ENCODE results near the gene CCSER1.

CCSER1 gene

DNA sequence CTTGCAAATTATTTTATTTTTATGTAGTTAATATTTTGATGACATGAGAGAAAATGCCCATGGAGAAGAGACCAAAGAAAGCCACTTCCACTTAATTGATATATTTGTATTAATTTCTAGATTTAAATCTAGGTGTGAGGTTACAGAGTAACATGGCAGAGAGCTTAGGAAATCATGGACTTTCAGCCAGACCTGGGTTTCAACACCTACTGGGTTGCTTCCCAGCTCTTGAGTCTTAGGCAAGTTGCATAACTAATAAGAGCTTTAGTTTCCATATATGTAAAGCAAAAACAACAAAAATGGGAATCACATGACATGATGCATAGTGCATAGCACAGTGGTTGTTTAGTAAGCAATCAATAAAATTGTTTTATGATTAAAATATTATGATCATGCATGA is 413.3 kb downstream of the CCSER1 start:
- Mint-ChIP-seq H3K4me3 (no peak overlapping the region), H3K9me3 (ENCODE audit: low read depth) (peaks cover 3% of the 10 kb centered on the region), H3K27ac (no peak overlapping the region), H3K4me1 (ENCODE audit: low read depth) (no peaks in the 10 kb centered on the region), H3K27me3 (no peaks in the 10 kb centered on the region), H3K36me3 (no peaks in the 10 kb centered on the region)

DNA sequence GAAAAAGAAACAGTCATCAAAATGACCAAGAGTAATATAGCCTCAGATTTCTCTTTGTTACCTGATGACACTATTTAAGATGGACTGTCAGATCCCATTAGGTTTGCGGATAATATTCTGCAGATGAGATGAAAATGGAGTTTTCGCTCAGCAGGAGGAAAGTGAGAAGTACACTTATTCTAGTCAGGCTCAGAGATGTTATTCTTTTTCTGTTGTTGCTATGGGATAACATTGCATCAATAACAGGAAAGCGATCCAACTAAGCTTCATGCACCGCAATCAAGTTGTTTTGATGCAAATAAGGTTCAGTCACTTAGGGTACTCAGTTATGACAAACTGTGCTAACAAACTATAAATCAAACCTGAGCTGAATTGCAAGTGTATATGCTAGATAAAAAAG is 415.0 kb downstream of the CCSER1 start:
- Mint-ChIP-seq H3K27ac (no peak overlapping the region), H3K4me3 (no peak overlapping the region), H3K36me3 (no peaks in the 10 kb centered on the region), H3K27me3 (no peaks in the 10 kb centered on the region), H3K4me1 (ENCODE audit: low read depth) (no peaks in the 10 kb centered on the region), H3K9me3 (ENCODE audit: low read depth) (peaks cover 3% of the 10 kb centered on the region)

DNA sequence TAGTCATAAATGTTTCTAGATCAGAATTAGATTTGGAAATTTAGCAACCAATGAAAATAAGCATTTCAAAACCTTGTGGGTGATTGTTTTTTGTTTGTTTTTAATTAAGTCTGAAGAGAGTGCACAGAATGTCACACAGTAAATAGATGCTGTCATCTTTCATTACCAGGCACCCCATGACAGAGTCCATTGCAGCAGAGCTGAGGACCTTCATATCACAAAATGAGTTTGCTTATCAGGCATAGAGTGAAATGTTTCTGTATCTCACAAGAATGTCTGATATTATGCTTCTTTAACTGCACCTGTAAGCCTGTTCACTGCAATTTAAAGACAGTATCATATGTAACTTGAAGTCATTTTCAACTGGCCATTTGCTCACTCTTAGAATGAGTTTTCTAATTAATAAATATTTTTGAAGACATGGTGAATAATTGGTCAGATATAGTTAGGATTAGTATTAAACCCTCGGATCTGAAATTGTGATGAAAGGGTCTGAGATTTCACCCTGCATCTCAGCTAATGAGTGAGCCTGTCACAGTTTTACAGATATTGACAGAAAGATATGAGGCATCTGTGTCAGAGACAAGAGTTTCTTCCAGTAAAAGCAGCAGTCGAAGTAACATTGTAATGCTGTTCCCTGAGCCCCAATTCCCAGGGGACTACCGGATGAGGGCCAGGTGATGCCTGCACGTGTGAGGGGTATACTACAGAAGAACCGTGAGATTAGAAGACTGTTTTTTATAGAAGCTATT is 416.4 kb downstream of the CCSER1 start:
- Mint-ChIP-seq H3K9me3 (ENCODE audit: low read depth) (no peaks in the 10 kb centered on the region), H3K4me3 (no peak overlapping the region), H3K27me3 (no peaks in the 10 kb centered on the region), H3K36me3 (no peaks in the 10 kb centered on the region), H3K27ac (no peak overlapping the region), H3K4me1 (ENCODE audit: low read depth) (no peaks in the 10 kb centered on the region)

DNA sequence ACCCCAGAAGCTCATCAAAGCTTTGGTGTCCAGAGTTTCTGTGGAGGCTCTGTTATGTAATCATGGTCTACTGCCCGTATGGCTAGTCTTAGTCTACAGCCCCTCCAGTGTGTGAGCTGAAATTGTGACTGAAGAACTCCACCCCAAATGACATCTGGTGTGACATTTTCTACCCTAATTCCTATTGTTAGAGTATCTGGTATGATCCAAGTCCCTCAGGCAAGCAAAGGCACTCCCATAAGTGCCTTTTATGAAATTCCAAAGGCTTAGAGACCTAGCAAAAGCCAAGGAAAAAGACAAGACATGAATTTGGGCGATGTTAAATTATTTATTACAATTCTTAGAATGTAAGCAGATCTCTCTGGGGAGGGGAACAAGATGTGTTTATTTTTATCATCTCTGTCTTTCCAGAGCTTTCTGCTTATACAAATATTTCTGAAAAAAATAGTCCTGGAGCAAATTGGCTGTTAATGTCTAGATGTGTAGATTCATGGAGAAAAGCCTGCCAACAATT is 417.4 kb downstream of the CCSER1 start:
- H3K4me1 Mint-ChIP-seq (ENCODE audit: low read depth): no peaks in the 10 kb centered on the region
- no peak overlapping the region for H3K27ac Mint-ChIP-seq
- no peak overlapping the region for H3K4me3 Mint-ChIP-seq
- no peaks in the 10 kb centered on the region for H3K36me3 Mint-ChIP-seq
- H3K9me3 Mint-ChIP-seq (ENCODE audit: low read depth): no peaks in the 10 kb centered on the region
- H3K27me3 Mint-ChIP-seq: no peaks in the 10 kb centered on the region

DNA sequence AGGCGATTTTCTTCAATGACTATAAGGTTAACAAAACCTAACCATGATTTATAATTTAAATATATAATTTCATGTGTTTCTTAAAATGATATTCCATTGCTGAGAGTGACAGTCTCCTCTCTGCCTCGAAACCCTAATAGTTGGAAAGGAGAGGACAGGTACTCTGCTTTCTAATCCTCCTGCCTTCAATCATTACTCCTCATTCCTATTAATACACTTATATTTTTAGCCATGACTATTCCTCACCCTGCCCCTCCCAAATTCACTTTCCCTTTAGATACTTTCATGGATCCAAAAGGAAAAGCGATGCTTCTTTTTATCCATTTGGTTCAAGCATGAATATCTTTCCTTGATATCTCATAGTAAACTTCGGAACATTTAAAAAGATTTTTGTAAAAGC is 418.2 kb downstream of the CCSER1 start:
- Mint-ChIP-seq H3K9me3 (ENCODE audit: low read depth) (no peaks in the 10 kb centered on the region), H3K36me3 (no peaks in the 10 kb centered on the region), H3K27me3 (no peaks in the 10 kb centered on the region), H3K27ac (no peak overlapping the region), H3K4me1 (ENCODE audit: low read depth) (no peaks in the 10 kb centered on the region), H3K4me3 (no peak overlapping the region)

DNA sequence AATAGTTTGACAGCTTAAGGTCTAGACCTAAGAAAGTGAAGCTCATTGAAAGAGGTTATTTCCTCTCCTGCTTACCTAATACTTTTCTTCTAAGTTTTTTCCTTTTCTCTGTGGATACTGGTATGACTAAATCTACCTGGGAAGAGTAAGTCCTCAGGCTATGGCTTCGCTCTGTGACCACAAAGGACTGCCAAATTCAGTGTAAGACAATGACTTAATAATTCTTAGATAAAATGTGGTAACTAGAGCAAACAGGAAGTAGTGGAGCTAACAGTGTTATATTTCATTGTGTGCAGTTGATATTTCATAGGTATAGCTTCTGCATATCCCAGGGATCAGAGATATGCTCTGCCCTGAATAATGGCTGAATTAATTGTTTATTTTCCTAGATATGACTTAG is 418.9 kb downstream of the CCSER1 start:
- no peak overlapping the region for H3K27ac Mint-ChIP-seq
- H3K9me3 Mint-ChIP-seq (ENCODE audit: low read depth): no peaks in the 10 kb centered on the region
- H3K27me3 Mint-ChIP-seq: no peaks in the 10 kb centered on the region
- H3K4me3 Mint-ChIP-seq: no peak overlapping the region
- H3K36me3 Mint-ChIP-seq: no peaks in the 10 kb centered on the region
- no peaks in the 10 kb centered on the region for H3K4me1 Mint-ChIP-seq (ENCODE audit: low read depth)

DNA sequence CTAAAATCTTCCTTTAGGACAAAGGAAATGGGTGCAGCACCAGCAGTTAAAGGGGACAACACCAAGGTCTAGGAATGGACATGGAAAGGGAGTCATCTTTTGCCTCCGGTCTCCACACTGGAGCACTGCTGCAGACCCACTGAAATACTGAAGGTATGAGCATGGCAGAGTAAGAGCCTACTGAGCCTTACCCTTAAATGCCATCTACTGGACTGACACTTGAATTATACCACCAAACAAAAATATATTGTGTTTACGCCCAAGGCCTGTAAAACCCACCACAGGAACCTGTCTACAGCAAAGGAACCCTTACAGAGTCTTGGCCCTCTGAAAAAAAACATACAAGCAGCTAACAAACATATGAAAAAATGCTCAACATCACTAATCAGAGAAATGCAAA is 443.4 kb downstream of the CCSER1 start:
- peaks cover 4% of the 10 kb centered on the region for H3K9me3 Mint-ChIP-seq (ENCODE audit: low read depth)
- no peaks in the 10 kb centered on the region for H3K36me3 Mint-ChIP-seq
- no peak overlapping the region for H3K4me3 Mint-ChIP-seq
- H3K27me3 Mint-ChIP-seq: no peaks in the 10 kb centered on the region
- no peak overlapping the region for H3K27ac Mint-ChIP-seq
- no peaks in the 10 kb centered on the region for H3K4me1 Mint-ChIP-seq (ENCODE audit: low read depth)

DNA sequence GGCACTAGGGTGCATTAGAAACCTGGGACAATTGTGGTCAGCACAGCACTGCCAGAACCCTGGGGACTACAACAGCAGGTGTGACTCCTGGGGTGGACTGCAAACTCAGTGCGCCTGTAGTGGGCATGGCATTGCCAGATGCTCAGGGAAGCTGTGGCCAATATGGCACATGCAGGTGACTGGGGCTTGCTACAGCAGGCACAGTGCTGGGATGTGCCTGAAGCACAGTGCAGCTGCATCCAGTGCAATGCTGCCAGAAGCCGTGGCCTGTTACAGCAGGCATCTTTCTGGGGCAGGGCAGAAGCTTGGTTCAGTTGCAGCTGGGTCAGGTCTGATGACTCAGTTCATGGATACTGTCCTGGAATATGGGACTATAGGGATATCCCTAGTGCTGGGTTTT is 445.8 kb downstream of the CCSER1 start:
- no peaks in the 10 kb centered on the region for H3K36me3 Mint-ChIP-seq
- H3K9me3 Mint-ChIP-seq (ENCODE audit: low read depth): peaks cover 10% of the 10 kb centered on the region
- no peak overlapping the region for H3K27ac Mint-ChIP-seq
- H3K4me1 Mint-ChIP-seq (ENCODE audit: low read depth): no peaks in the 10 kb centered on the region
- H3K27me3 Mint-ChIP-seq: no peaks in the 10 kb centered on the region
- no peak overlapping the region for H3K4me3 Mint-ChIP-seq

DNA sequence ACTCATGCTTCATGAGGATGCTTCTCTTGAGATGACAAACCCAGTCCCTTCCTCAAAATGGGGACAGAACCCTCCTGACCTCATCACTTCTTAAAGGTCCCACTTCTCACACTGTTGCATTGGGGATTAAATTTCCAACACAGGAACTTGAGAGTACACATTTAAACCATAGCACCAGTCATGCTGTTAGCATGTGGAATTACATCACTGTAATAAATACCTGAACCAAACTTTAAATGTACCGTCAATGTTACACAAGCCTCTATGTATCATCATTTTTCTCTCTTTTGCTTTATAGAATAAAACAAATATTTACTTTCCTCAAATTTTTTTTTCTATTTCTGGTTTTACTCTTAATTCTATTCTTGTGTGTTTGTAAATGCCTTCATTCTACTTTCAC is 448.2 kb downstream of the CCSER1 start:
- H3K36me3 Mint-ChIP-seq: no peaks in the 10 kb centered on the region
- peaks cover 13% of the 10 kb centered on the region for H3K9me3 Mint-ChIP-seq (ENCODE audit: low read depth)
- no peaks in the 10 kb centered on the region for H3K4me1 Mint-ChIP-seq (ENCODE audit: low read depth)
- no peaks in the 10 kb centered on the region for H3K27me3 Mint-ChIP-seq
- no peak overlapping the region for H3K4me3 Mint-ChIP-seq
- H3K27ac Mint-ChIP-seq: no peak overlapping the region

DNA sequence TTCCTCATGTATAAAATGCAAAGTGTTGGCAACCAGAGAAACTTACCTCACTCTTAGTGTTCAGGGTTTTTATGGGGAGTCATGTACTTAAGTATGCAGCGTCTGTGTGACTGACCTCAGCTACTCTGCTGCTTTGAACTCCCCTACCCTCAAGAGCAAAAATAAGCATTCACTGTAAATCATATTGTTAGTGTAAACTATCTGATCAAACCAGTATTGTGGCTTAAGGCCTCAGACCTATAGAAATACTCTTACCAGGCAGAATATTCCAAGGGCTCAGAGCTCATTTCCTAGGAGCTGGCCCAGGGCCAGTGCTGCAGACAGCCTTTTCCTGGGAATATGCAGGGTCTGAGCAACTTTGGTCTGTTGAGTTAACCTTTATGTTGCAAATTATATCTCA is 453.1 kb downstream of the CCSER1 start:
- Mint-ChIP-seq H3K4me3 (no peak overlapping the region), H3K36me3 (no peaks in the 10 kb centered on the region), H3K27me3 (no peaks in the 10 kb centered on the region), H3K9me3 (ENCODE audit: low read depth) (peaks cover 9% of the 10 kb centered on the region), H3K4me1 (ENCODE audit: low read depth) (no peaks in the 10 kb centered on the region), H3K27ac (no peak overlapping the region)

DNA sequence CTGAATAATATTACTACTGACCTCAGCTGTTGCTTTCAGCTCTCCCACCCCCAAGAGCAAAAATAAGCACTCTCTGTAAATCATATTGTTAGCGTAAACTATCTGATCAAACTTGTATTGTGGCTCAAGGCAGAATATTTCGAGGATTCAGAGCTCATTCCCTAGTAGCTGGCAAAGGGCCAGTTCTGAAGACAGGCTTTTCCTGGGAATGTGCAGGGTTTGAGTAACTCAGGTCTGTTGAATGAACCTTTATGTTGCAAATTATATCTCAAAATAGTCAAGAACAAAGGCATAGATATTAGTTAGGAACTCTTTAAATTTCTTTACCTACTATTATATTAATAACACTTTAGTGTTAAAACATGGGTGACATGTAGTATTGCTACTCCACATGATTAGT is 454.9 kb downstream of the CCSER1 start:
- H3K9me3 Mint-ChIP-seq (ENCODE audit: low read depth): peaks cover 2% of the 10 kb centered on the region
- no peaks in the 10 kb centered on the region for H3K27me3 Mint-ChIP-seq
- H3K4me3 Mint-ChIP-seq: no peak overlapping the region
- H3K27ac Mint-ChIP-seq: no peak overlapping the region
- no peaks in the 10 kb centered on the region for H3K36me3 Mint-ChIP-seq
- no peaks in the 10 kb centered on the region for H3K4me1 Mint-ChIP-seq (ENCODE audit: low read depth)

DNA sequence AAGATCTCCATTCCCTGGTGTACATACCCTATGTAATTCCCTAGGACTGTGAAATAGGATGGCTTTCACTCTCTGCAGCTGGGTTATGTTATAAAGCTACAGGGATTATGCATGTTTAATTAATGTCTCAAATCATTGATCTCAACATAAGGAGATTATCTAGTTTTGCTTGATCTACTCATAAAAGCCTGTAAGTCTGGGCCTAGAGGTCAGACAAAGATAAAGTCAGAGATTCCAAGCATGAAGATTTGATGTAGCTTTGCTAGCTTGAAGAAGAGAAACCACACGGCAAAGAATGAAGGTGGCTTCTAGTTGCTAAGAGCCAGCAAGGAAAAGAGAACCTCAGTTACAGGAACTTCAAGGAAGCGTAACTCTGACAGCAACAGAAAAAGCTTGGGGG is 456.9 kb downstream of the CCSER1 start:
- no peaks in the 10 kb centered on the region for H3K27me3 Mint-ChIP-seq
- peaks cover 2% of the 10 kb centered on the region for H3K9me3 Mint-ChIP-seq (ENCODE audit: low read depth)

DNA sequence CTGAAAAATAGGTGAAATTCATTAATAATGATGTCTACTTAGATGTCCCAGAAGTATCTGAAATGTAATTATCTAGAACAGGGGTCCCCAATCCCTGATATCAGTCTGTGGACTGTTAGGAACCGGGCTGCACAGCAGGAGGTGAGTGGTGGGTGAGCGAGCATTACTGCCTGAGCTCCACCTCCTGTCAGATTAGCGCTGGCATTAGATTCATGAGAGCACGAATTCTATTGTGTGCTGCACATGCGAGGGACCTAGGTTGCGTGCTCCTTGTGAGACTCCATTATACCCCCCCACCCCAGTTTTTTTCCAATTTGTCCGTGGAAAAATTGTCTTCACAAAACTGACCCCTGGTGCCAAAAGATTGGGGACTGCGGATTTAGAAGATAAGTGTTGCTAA is 458.8 kb downstream of the CCSER1 start:
- no peak overlapping the region for H3K27ac Mint-ChIP-seq
- no peak overlapping the region for H3K4me3 Mint-ChIP-seq
- H3K9me3 Mint-ChIP-seq (ENCODE audit: low read depth): no peaks in the 10 kb centered on the region
- H3K27me3 Mint-ChIP-seq: no peaks in the 10 kb centered on the region
- H3K4me1 Mint-ChIP-seq (ENCODE audit: low read depth): no peaks in the 10 kb centered on the region
- H3K36me3 Mint-ChIP-seq: no peaks in the 10 kb centered on the region

More for the DNA sequence above, 456.9 kb downstream of the CCSER1 start:
- H3K36me3 Mint-ChIP-seq: no peaks in the 10 kb centered on the region
- no peaks in the 10 kb centered on the region for H3K4me1 Mint-ChIP-seq (ENCODE audit: low read depth)
- H3K4me3 Mint-ChIP-seq: no peak overlapping the region
- H3K27ac Mint-ChIP-seq: no peak overlapping the region

DNA sequence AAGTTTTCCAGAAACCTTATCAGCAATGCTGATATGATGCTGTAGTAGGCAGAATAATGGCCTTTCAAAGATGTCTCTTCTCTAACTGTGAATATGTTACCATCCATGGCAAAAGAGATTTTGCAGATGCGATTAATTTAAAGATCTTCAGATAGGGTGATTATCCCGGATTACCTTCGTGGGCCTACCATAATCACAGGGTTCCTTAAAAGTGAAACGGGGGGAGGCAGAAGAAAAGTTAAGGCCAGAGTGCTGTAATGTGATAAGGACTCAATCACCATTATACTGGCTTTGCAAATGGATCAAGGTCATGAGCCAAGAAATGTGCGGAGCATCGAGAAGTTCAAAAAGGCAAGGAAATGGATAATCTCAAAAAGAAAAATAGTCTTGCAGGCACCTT is 459.6 kb downstream of the CCSER1 start:
- no peaks in the 10 kb centered on the region for H3K4me1 Mint-ChIP-seq (ENCODE audit: low read depth)
- no peak overlapping the region for H3K27ac Mint-ChIP-seq
- no peak overlapping the region for H3K4me3 Mint-ChIP-seq
- no peaks in the 10 kb centered on the region for H3K27me3 Mint-ChIP-seq
- H3K9me3 Mint-ChIP-seq (ENCODE audit: low read depth): no peaks in the 10 kb centered on the region
- H3K36me3 Mint-ChIP-seq: no peaks in the 10 kb centered on the region

DNA sequence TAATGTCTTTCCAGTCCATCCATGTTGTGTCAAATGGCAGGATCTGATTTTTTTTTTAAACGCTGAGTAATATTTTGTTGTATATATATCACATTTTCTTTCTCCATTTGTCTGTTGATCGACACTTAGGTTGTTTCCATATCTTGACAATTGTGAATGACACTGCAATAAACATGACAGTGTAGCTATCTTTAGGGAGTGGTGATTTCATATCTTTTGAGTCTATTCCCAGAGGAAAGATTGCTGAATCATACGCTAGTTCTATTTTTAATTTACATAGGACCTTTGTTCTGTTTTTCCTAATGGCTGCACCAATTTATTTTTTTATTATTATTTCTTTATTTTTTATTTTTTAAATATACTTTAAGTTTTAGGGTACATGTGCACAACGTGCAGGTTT is 470.7 kb downstream of the CCSER1 start:
- H3K4me3 Mint-ChIP-seq: no peak overlapping the region
- no peaks in the 10 kb centered on the region for H3K36me3 Mint-ChIP-seq
- H3K4me1 Mint-ChIP-seq (ENCODE audit: low read depth): no peaks in the 10 kb centered on the region
- H3K27me3 Mint-ChIP-seq: no peaks in the 10 kb centered on the region
- no peaks in the 10 kb centered on the region for H3K9me3 Mint-ChIP-seq (ENCODE audit: low read depth)
- H3K27ac Mint-ChIP-seq: no peak overlapping the region

DNA sequence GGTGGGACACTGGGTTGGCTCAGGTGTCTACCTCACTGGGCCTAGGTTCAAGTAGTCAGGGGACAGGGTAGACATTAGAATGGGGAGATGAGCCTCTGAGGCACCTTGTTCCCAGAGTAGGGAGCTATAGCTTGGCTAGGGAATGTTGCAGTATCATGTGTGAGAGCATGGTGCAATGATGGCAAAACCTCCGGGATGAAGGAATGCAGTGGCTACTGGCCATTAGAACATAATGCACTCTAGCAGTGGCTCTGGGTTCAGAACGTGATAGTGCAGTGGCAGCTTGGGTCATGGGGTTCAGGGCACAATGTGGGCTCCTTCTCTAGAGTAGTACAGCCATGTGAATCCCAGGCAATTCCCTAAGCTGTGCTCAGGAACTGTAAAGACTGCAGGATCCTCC is 471.5 kb downstream of the CCSER1 start:
- H3K9me3 Mint-ChIP-seq (ENCODE audit: low read depth): peaks cover 3% of the 10 kb centered on the region
- H3K36me3 Mint-ChIP-seq: no peaks in the 10 kb centered on the region
- no peak overlapping the region for H3K4me3 Mint-ChIP-seq
- H3K27me3 Mint-ChIP-seq: no peaks in the 10 kb centered on the region
- H3K4me1 Mint-ChIP-seq (ENCODE audit: low read depth): no peaks in the 10 kb centered on the region
- no peak overlapping the region for H3K27ac Mint-ChIP-seq

Measured in activated naive CD8-positive, alpha-beta T cell (primary cell).